Measurements from ENCODE around the gene KCNG1.

Gene KCNG1

DNA sequence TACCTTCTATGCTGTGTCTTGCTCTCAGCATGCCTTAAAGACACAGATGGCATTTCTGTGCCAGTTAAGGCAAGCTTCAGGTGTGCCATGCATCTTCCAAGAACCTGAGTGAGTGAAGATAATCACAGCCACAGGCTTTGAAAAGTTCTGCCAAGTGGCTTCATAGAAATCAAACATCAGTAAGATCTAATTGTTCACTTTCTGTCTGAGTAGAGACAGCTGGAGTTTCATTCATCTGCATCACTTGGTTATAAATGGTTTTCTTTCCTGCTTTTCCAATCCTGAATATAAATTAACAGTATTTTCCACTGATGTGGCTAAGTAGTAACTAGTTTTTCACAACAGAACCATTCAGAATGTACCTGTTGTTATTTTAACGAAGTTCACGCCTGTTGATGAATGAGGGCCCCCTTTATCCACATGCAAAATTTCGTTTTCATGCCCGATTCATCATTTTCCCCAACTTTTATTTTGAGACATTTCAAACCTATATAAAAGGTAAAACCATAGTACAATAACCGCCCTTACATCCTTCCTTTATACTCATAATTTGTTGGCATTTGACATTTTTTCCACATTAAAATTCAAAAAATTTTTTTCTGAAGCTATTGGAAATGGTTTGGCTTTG, 38.6 kb upstream of the KCNG1 start:
- TF ChIP-seq, protein P1, sequence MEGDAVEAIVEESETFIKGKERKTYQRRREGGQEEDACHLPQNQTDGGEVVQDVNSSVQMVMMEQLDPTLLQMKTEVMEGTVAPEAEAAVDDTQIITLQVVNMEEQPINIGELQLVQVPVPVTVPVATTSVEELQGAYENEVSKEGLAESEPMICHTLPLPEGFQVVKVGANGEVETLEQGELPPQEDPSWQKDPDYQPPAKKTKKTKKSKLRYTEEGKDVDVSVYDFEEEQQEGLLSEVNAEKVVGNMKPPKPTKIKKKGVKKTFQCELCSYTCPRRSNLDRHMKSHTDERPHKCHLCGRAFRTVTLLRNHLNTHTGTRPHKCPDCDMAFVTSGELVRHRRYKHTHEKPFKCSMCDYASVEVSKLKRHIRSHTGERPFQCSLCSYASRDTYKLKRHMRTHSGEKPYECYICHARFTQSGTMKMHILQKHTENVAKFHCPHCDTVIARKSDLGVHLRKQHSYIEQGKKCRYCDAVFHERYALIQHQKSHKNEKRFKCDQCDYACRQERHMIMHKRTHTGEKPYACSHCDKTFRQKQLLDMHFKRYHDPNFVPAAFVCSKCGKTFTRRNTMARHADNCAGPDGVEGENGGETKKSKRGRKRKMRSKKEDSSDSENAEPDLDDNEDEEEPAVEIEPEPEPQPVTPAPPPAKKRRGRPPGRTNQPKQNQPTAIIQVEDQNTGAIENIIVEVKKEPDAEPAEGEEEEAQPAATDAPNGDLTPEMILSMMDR (IDR thresholded peaks at IDR 0.05; ENCODE audit: low read depth, low read length) = no peak
- no peak overlapping the region for H3K4me3 ChIP-seq (ENCODE audit: low read depth, low read length)

DNA sequence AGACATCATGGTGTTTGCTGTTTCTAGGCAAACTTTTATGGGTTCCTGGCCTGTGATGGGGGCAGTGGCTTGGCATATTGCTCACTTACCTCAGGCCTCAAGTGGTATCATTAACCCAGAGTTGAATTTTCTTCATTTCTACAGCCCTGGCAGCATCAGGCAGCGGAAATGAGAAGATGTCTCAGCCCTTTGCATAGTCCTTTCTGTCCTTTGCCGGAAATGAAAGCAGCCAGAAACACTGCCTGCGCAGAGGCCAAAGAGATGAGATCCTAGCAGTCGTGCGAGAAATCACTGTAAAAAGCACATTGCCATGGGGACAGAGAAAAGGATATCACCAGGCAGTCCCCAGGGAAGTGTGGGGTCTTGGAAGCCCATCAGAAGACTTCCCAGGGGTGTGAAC, 37.4 kb upstream of the KCNG1 start:
- H3K4me3 ChIP-seq (ENCODE audit: low read depth, low read length) = no peak overlapping the region
- TF ChIP-seq, protein P1 (IDR thresholded peaks at IDR 0.05; ENCODE audit: low read depth, low read length) = no peak

DNA sequence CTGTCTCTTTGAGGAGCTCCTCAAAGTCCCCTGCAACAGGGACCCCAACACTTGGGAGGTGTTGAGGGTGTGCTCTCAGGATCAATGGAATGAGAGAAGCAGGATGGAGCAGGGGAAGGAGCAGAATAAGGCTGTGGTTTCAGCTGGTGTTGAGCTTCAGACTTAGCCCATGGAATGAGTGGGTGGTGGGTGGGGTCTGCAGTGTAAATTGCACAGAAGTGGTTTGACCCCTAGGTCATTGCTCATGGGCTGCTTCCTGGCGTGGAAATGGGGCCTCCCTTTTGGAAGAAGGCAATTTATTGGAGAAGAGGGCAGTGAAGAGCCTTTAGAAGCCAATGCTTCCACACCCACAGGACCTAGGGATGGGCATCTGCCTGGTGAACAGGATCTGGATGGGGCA, 37.0 kb upstream of the KCNG1 start:
- TF ChIP-seq, protein P1 (IDR thresholded peaks at IDR 0.05; ENCODE audit: low read depth, low read length) = no peak
- H3K4me3 ChIP-seq (ENCODE audit: low read depth, low read length) = no peak overlapping the region

DNA sequence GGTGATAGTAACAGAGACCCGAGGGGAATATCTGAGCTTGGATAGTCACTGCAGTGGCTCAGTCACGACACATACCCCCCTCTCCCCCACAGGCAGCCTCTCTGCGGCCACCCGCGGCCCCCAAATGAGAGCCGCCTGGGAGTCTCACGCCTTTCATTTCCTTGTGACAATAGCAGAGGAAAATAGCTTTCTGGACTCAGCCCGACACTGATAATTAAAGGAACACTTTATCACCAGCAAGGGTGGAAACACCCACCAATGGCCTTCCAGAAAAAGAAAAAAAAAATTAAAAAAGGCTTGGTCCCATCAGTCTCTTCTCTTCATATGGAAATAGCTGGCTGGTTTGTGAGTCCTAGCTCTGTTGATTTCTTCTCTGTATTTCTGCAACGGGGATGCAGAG, 35.1 kb upstream of the KCNG1 start:
- TF ChIP-seq, protein P1 (IDR thresholded peaks at IDR 0.05; ENCODE audit: low read depth, low read length) = no peak

DNA sequence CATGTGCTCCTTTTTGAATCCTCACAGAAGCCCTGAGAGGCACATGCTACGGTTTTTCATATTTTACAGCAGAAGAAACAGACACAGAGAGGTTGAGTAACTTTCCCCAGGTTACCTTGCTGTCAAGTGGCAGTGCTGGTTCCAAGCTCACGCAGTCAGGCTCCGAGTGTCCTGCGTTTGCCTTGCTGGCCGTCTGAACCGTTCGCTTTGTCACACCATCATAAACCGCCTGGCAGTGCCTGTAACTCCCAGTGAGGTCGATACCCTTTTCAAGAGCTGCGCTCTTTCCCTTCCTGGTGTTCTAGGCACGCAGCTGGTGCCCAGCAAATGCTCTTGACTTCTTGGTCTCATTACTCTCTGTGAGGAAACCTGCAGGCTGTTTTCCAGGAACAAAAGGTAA, 31.3 kb upstream of the KCNG1 start:
- TF ChIP-seq, protein P1 (IDR thresholded peaks at IDR 0.05; ENCODE audit: low read depth, low read length) = no peak
- H3K4me3 ChIP-seq (ENCODE audit: low read depth, low read length) = no peak overlapping the region

More for the DNA sequence above, 35.1 kb upstream of the KCNG1 start:
- H3K4me3 ChIP-seq (ENCODE audit: low read depth, low read length) = no peak overlapping the region

DNA sequence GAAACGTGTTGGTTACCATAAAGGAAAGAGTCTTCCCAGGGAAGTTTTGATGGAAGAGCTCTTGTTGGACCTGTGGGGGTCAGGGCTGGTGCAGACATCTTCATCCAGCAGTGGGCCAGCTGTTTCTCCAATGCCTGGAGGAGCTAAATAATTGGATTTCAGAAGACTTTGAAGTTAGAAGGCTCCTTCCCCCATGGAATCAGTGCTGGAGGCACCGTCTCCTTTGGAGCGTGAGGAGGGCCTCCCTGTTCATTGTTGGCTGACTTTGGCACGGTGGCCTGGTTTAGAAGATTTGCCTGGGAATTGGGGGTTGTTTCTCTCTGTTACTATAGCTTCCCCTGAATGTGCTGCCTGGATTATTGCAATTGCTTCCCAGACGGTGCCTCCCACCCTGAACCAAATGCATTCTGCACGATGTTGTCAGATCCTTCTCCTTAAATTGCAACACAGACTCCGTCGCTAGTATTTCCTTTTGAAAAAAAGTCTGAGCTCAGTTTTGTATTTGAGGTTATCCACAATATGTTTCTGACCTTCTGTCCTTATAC, 27.7 kb upstream of the KCNG1 start:
- TF ChIP-seq, protein P1 (IDR thresholded peaks at IDR 0.05; ENCODE audit: low read depth, low read length) = no peak
- no peak overlapping the region for H3K4me3 ChIP-seq (ENCODE audit: low read depth, low read length)

Measured in WI38 (cell line).